Measurements from ENCODE around the gene CAVIN4. TPM values are rescaled to one million over a fixed set of nuclear protein-coding genes. Genes with fewer than 3 reads are reported as not detected.
A peak's percentile ranks its signal among the peaks of the same experiment; 100 is the strongest.

CAVIN4 gene
- total and polyA plus RNA-seq, 2 of the 13 experiments (the other 11 are each of a cell fraction or from before 2014, with no cell fraction given) = 0.54 to 1.00 TPM

DNA sequence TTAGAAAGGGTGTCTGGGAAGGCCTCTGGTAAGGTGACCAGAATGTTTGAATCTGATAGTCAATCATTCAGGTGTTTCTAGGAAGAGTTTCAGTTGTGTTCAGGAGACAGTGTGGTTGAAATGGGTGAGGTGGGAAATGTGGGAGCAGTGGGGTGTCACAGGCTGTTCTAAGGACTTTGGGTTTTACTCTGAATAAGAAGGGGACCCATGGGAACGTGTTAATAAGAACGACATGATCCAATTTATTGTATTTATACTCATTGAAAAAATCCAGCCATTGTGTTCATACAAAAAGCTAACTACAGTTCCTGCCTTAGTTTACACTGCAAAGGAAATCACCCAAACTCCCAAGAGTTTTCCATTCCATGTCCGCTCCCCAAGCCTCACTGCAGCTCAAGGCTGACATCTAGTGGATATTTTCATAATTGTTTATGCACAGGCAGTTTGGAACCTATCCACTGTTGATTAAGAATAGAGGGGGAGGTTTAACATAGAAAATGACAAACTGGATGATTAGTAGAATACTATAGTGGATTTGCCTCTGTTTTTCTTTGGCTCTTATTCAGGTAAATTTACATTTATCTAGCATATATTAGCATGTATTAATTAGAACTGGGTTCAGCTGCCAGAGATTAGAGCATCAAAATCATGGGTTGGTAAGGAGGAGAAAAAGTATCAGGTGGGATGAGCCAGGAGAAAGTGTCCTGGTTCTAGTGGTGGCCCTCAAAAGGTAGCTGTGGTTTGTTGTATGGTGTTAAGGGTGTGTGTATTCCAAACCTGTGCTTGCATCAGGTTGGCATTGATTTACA, 17.7 kb downstream of the CAVIN4 start (continued):
- TF ChIP-seq, protein P1, sequence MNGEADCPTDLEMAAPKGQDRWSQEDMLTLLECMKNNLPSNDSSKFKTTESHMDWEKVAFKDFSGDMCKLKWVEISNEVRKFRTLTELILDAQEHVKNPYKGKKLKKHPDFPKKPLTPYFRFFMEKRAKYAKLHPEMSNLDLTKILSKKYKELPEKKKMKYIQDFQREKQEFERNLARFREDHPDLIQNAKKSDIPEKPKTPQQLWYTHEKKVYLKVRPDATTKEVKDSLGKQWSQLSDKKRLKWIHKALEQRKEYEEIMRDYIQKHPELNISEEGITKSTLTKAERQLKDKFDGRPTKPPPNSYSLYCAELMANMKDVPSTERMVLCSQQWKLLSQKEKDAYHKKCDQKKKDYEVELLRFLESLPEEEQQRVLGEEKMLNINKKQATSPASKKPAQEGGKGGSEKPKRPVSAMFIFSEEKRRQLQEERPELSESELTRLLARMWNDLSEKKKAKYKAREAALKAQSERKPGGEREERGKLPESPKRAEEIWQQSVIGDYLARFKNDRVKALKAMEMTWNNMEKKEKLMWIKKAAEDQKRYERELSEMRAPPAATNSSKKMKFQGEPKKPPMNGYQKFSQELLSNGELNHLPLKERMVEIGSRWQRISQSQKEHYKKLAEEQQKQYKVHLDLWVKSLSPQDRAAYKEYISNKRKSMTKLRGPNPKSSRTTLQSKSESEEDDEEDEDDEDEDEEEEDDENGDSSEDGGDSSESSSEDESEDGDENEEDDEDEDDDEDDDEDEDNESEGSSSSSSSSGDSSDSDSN (CRISPR knock-in tag; IDR thresholded peaks at IDR 0.05) = no peak
- peak; percentile 66; the same call in 1 of the 2 replicates for TF ChIP-seq ETV5 (CRISPR knock-in tag; IDR thresholded peaks at IDR 0.05; ENCODE audit: borderline replicate concordance)
- TF ChIP-seq STAG1 (CRISPR knock-in tag; IDR thresholded peaks at IDR 0.05) = peak; percentile 94
- no peak for TF ChIP-seq ZNF446 (CRISPR knock-in tag; IDR thresholded peaks at IDR 0.05)
- TF ChIP-seq MAF1 (CRISPR knock-in tag; IDR thresholded peaks at IDR 0.05; ENCODE audit: borderline replicate concordance) = no peak
- no peak for TF ChIP-seq PAX8 (CRISPR knock-in tag; IDR thresholded peaks at IDR 0.05; ENCODE audit: borderline replicate concordance)
- TF ChIP-seq, protein P2, sequence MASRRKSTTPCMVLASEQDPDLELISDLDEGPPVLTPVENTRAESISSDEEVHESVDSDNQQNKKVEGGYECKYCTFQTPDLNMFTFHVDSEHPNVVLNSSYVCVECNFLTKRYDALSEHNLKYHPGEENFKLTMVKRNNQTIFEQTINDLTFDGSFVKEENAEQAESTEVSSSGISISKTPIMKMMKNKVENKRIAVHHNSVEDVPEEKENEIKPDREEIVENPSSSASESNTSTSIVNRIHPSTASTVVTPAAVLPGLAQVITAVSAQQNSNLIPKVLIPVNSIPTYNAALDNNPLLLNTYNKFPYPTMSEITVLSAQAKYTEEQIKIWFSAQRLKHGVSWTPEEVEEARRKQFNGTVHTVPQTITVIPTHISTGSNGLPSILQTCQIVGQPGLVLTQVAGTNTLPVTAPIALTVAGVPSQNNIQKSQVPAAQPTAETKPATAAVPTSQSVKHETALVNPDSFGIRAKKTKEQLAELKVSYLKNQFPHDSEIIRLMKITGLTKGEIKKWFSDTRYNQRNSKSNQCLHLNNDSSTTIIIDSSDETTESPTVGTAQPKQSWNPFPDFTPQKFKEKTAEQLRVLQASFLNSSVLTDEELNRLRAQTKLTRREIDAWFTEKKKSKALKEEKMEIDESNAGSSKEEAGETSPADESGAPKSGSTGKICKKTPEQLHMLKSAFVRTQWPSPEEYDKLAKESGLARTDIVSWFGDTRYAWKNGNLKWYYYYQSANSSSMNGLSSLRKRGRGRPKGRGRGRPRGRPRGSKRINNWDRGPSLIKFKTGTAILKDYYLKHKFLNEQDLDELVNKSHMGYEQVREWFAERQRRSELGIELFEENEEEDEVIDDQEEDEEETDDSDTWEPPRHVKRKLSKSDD (CRISPR knock-in tag; IDR thresholded peaks at IDR 0.05; ENCODE audit: low read depth) = no peak
- no peak for TF ChIP-seq ZFAT (CRISPR knock-in tag; conservative IDR thresholded peaks at IDR 0.05)
- TF ChIP-seq BORCS8-MEF2B (CRISPR knock-in tag; IDR thresholded peaks at IDR 0.05) = no peak
- TF ChIP-seq, protein P3, sequence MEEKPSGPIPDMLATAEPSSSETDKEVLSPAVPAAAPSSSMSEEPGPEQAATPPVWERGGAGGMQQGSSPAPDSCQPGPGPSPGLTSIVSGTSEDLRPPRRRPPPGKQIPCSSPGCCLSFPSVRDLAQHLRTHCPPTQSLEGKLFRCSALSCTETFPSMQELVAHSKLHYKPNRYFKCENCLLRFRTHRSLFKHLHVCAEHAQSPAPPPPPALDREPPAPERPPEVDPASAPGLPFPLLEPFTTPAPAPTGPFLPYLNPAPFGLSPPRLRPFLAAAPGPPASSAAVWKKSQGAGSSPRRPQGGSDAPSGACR (CRISPR knock-in tag; IDR thresholded peaks at IDR 0.05) = no peak
- TF ChIP-seq ZBTB8A (CRISPR knock-in tag; IDR thresholded peaks at IDR 0.05; ENCODE audit: borderline replicate concordance, low read depth) = no peak
- TF ChIP-seq, protein P4, sequence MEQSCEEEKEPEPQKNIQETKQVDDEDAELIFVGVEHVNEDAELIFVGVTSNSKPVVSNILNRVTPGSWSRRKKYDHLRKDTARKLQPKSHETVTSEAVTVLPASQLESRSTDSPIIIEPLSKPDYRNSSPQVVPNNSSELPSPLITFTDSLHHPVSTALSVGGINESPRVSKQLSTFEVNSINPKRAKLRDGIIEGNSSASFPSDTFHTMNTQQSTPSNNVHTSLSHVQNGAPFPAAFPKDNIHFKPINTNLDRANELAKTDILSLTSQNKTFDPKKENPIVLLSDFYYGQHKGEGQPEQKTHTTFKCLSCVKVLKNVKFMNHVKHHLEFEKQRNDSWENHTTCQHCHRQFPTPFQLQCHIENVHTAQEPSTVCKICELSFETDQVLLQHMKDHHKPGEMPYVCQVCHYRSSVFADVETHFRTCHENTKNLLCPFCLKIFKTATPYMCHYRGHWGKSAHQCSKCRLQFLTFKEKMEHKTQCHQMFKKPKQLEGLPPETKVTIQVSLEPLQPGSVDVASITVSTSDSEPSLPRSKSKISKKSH (CRISPR knock-in tag; IDR thresholded peaks at IDR 0.05; ENCODE audit: borderline replicate concordance) = no peak
- TF ChIP-seq ZNF577 (CRISPR knock-in tag; IDR thresholded peaks at IDR 0.05; ENCODE audit: borderline replicate concordance, low read depth) = no peak
- TF ChIP-seq KMT2B (CRISPR knock-in tag; IDR thresholded peaks at IDR 0.05) = no peak
- no peak for TF ChIP-seq ZNF546 (CRISPR knock-in tag; conservative IDR thresholded peaks at IDR 0.05)
- TF ChIP-seq ZNF563 (CRISPR knock-in tag; IDR thresholded peaks at IDR 0.05) = no peak
- no peak for TF ChIP-seq ADNP (CRISPR knock-in tag; IDR thresholded peaks at IDR 0.05)
- no peak for TF ChIP-seq ZNF768 (CRISPR knock-in tag; IDR thresholded peaks at IDR 0.05)
- TF ChIP-seq, protein P5, sequence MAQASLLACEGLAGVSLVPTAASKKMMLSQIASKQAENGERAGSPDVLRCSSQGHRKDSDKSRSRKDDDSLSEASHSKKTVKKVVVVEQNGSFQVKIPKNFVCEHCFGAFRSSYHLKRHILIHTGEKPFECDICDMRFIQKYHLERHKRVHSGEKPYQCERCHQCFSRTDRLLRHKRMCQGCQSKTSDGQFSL (CRISPR knock-in tag; IDR thresholded peaks at IDR 0.05) = no peak
- TF ChIP-seq KLF11 (CRISPR knock-in tag; IDR thresholded peaks at IDR 0.05) = no peak
- no peak for TF ChIP-seq ZNF644 (CRISPR knock-in tag; IDR thresholded peaks at IDR 0.05; ENCODE audit: low read depth)

All from HepG2 (cell line).